ENCODE results near the gene PIK3R6.

DNA sequence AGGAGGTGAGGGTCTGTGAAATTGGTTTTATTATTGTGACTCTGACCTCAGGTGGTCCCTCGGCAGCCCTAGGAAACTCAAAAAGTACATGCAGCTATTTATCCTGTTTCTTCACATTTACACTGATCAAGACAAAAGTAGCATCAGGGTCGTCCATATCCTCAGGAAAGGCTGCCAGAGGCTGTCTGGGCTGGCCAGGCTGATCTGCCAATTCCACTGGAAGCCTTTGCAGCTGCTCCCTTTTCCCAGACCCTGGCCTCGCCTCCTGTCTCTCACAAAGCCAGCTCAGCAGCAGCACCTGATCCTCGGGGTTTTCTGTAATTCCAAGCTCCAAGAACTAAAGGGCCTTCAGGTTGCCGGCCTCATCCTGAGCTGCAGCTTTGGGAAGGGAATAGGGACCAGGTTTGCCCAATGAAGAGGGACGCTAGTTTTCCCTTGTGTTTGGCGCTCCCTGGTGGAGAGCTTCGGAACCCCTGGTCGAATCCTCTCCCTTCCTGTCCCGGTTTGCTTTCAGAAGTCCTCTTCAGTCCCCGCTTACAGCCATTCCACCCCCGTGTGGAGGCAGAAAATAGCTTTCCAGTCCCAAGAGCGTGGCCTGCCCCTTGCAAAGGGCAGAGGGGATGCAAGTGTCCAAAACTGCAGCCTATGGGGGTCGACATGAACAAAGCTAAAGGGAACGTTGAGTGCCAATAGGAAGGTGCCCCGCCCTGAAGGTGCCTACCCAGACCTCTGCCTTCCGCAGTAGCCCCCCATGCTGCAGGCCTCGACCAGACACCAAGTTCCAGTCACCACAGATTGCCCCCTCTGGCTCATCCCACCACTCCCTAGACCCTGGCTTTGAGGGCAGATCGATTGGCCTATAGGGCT, 81.7 kb downstream of the PIK3R6 start:
- TF ChIP-seq, protein P1, sequence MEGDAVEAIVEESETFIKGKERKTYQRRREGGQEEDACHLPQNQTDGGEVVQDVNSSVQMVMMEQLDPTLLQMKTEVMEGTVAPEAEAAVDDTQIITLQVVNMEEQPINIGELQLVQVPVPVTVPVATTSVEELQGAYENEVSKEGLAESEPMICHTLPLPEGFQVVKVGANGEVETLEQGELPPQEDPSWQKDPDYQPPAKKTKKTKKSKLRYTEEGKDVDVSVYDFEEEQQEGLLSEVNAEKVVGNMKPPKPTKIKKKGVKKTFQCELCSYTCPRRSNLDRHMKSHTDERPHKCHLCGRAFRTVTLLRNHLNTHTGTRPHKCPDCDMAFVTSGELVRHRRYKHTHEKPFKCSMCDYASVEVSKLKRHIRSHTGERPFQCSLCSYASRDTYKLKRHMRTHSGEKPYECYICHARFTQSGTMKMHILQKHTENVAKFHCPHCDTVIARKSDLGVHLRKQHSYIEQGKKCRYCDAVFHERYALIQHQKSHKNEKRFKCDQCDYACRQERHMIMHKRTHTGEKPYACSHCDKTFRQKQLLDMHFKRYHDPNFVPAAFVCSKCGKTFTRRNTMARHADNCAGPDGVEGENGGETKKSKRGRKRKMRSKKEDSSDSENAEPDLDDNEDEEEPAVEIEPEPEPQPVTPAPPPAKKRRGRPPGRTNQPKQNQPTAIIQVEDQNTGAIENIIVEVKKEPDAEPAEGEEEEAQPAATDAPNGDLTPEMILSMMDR (conservative IDR thresholded peaks at IDR 0.05; ENCODE audit: low read length), result peak; percentile 86
- TF ChIP-seq EZH2phosphoT487 (IDR thresholded peaks at IDR 0.05; ENCODE audit: borderline replicate concordance), result no peak
